ENCODE results near the gene SMIM17. TPM values are rescaled to one million over a fixed set of nuclear protein-coding genes. Genes with fewer than 3 reads are reported as not detected.

SMIM17 gene
- total RNA-seq, 1 experiment from 2014 or later = 0.15 TPM

Other genes with a start within 250 kb of the SMIM17 start
- 1.4 and 1.8 TPM in 2 replicates for gene ZNF582, start 249.6 kb upstream of the SMIM17 start, total RNA-seq (2014; rRNA removed; shearing (Covaris generic))
- 6.1 and 7.9 TPM in 2 replicates for gene ZNF583, start 238.8 kb upstream of the SMIM17 start, total RNA-seq (2014; rRNA removed; shearing (Covaris generic))
- 4.5 and 9.9 TPM in 2 replicates for gene ZNF667, start 165.8 kb upstream of the SMIM17 start, total RNA-seq (2014; rRNA removed; shearing (Covaris generic))
- gene ZNF471, start 135.3 kb upstream of the SMIM17 start, total RNA-seq (2014; rRNA removed; shearing (Covaris generic)) = 1.5 and 1.6 TPM in 2 replicates
- gene ZFP28, start 104.2 kb upstream of the SMIM17 start, total RNA-seq (2014; rRNA removed; shearing (Covaris generic)) = 4.2 and 5.6 TPM in 2 replicates
- gene ZNF470, start 75.7 kb upstream of the SMIM17 start, total RNA-seq (2014; rRNA removed; shearing (Covaris generic)) = 1.5 and 2.5 TPM in 2 replicates
- 4.0 and 8.8 TPM in 2 replicates for gene ZNF71, start 47.9 kb upstream of the SMIM17 start, total RNA-seq (2014; rRNA removed; shearing (Covaris generic))
- gene ZNF835, start 28.6 kb downstream of the SMIM17 start, total RNA-seq (2014; rRNA removed; shearing (Covaris generic)) = 0.49 and 0.71 TPM in 2 replicates
- gene PEG3, start 197.6 kb downstream of the SMIM17 start, total RNA-seq (2014; rRNA removed; shearing (Covaris generic)) = 1.5 and 1.9 TPM in 2 replicates
- gene ZIM2, start 197.6 kb downstream of the SMIM17 start, total RNA-seq (2014; rRNA removed; shearing (Covaris generic)) = not detected in 2 replicates

Data from M059J (cell line).